Endothelial cell of umbilical vein (primary cell): Measurements from ENCODE around the gene TSC22D1. TPM values are rescaled to one million over a fixed set of nuclear protein-coding genes. Genes with fewer than 3 reads are reported as not detected.
"Not testable (repeated sequence)": the region's sequence is repeated elsewhere in the genome, so short reads cannot be mapped to it uniquely, and the experiment has no call there.

ENCODE experiments used
- BruUV-seq: library from RNA; stranded (reverse); fragments of 400-500 nt; replicated peaks from 2 replicates; lab custom pipeline; 2021; lab: Mats Ljungman, UMichigan
- CTCF ChIA-PET: fragments of 300-600, 350-600 bp; sonication (Branson Sonifier 250); formaldehyde crosslinking; loops from one replicate; lab custom pipeline; 2021; ENCODE audit warnings: antibody characterized with exemption, inconsistent platforms; lab: Charles Lee
- POLR2A ChIA-PET: fragments of 300-600, 350-600 bp; sonication (Branson Sonifier 250); formaldehyde crosslinking; loops from one replicate; lab custom pipeline; 2021; ENCODE audit warnings: antibody characterized with exemption, inconsistent platforms; lab: Charles Lee
- DNase-seq: peaks from one replicate; pipeline ENCODE4 v3.0.0-alpha.2; 2011; ENCODE audit warnings: low read depth, low spot score
- FAIRE-seq: peaks from 2 replicates; lab custom pipeline; 2011; peaks lifted over from hg19 to GRCh38; lab: Jason Lieb, UNC
- H2AFZ ChIP-seq: 2 replicates; pipeline ENCODE4 v1.6.0; 2012; ENCODE audit warnings: low read depth, low read length, control low read depth, inconsistent platforms
- H3K27ac ChIP-seq: 2 replicates; pipeline ENCODE4 v1.5.1; 2011; ENCODE audit warnings: low read depth, mild to moderate bottlenecking, control low read depth, low read length, moderate library complexity; ENCODE audit not compliant: insufficient read depth
- H3K27me3 ChIP-seq, 2 experiments: 2 replicates each; pipeline versions ENCODE4 v1.6.0 to v1.6.1; 2011; ENCODE audit warnings: low read length in 2 of 2, mixed read lengths in 1 of 2; ENCODE audit not compliant: control insufficient read depth in 2 of 2, insufficient read depth in 2 of 2
- H3K36me3 ChIP-seq, 2 experiments: 2 replicates in 1 of 2; 3 replicates in 1 of 2; pipeline ENCODE4 v1.5.1; 2011; ENCODE audit warnings: low read length in 2 of 2, mild to moderate bottlenecking in 1 of 2, moderate library complexity in 1 of 2; ENCODE audit not compliant: control insufficient read depth in 2 of 2, insufficient read depth in 2 of 2; ENCODE audit errors: extremely low read depth in 1 of 2
- H3K4me1 ChIP-seq: 3 replicates; pipeline ENCODE4 v1.5.1; 2011; ENCODE audit warnings: mild to moderate bottlenecking, low read length; ENCODE audit not compliant: control insufficient read depth, insufficient read depth; ENCODE audit errors: extremely low read depth
- H3K4me2 ChIP-seq: 2 replicates; pipeline ENCODE4 v1.6.1; 2011; ENCODE audit warnings: low read length, control low read depth, mixed read lengths; ENCODE audit not compliant: insufficient read depth
- H3K4me3 ChIP-seq, 3 experiments: fragments of 200-600 bp in 1 of 3; sonication (generic), shearing (Covaris generic) in 1 of 3; replicated peaks in 1 of 3; 2 replicates each; pipeline ENCODE4 v1.5.1; 2011 to 2016; ENCODE audit warnings: control low read depth in 3 of 3, low read length in 3 of 3, mild to moderate bottlenecking in 2 of 3, inconsistent platforms in 1 of 3, low read depth in 1 of 3, moderate library complexity in 1 of 3; ENCODE audit not compliant: insufficient read depth in 1 of 3
- H3K79me2 ChIP-seq: 2 replicates; pipeline ENCODE4 v1.6.0; 2012; ENCODE audit warnings: low read length, inconsistent platforms; ENCODE audit not compliant: control insufficient read depth, insufficient read depth
- H3K9ac ChIP-seq: replicated peaks from 2 replicates; pipeline ENCODE3; 2011; ENCODE audit warnings: low read length, control low read depth; ENCODE audit not compliant: insufficient read depth; ENCODE audit errors: extremely low read depth
- H3K9me1 ChIP-seq: replicated peaks from 3 replicates; pipeline ENCODE4 v1.6.0; 2011; ENCODE audit warnings: mild to moderate bottlenecking, low read length; ENCODE audit not compliant: control insufficient read depth, insufficient read depth; ENCODE audit errors: extremely low read depth
- H3K9me3 ChIP-seq: replicated peaks from 2 replicates; pipeline ENCODE4 v1.5.1; 2012; ENCODE audit warnings: low read length, inconsistent platforms; ENCODE audit not compliant: control insufficient read depth, insufficient read depth
- H4K20me1 ChIP-seq: replicated peaks from 2 replicates; pipeline ENCODE3; 2011; ENCODE audit warnings: mild to moderate bottlenecking, low read length; ENCODE audit not compliant: control insufficient read depth, insufficient read depth; ENCODE audit errors: extremely low read depth
- EZH2 ChIP-seq: IDR thresholded peaks from 2 replicates; pipeline ENCODE4 v1.6.1; 2012; ENCODE audit warnings: borderline replicate concordance, low read depth, mild to moderate bottlenecking, moderate library complexity, low read length, inconsistent platforms; ENCODE audit not compliant: severe bottlenecking
- FOS ChIP-seq: IDR thresholded peaks from 2 replicates; pipeline ENCODE4 v1.6.1; 2011; ENCODE audit warnings: mild to moderate bottlenecking, low read length, moderate library complexity, borderline replicate concordance; ENCODE audit not compliant: insufficient read depth
- GATA2 ChIP-seq: IDR thresholded peaks from 2 replicates; pipeline ENCODE4 v1.7.0; 2011; ENCODE audit warnings: low read depth, mild to moderate bottlenecking, moderate library complexity, mixed read lengths, low read length; ENCODE audit not compliant: insufficient read length, insufficient read depth
- JUN ChIP-seq: IDR thresholded peaks from 2 replicates; pipeline ENCODE4 v1.6.1; 2011; ENCODE audit warnings: borderline replicate concordance, low read depth; ENCODE audit not compliant: insufficient read length, insufficient read depth
- MYC ChIP-seq: IDR thresholded peaks from one replicate; pipeline ENCODE4 v1.6.1; 2011; ENCODE audit warnings: mild to moderate bottlenecking, low read depth, low read length
- POLR2A ChIP-seq: IDR thresholded peaks from 2 replicates; pipeline ENCODE4 v1.6.1; 2012; ENCODE audit warnings: low read depth, mild to moderate bottlenecking, control low read depth, low read length
- POLR2AphosphoS5 ChIP-seq: IDR thresholded peaks from 2 replicates; pipeline ENCODE4 v1.6.1; 2012; ENCODE audit warnings: low read depth, mild to moderate bottlenecking, control low read depth, low read length, moderate library complexity; ENCODE audit not compliant: insufficient read depth
- dilution Hi-C: fragments of 300-500 bp; cut with MboI; formaldehyde crosslinking; loops from one replicate; pipeline ENCODE4 v1.15.0; 2019; ENCODE audit warnings: low sequenced_read_pairs; ENCODE audit not compliant: extremely low pct_ligation_motif_present
- intact Hi-C: fragments of 100-400 bp; cut with micrococcal nuclease; formaldehyde crosslinking; loops from one replicate; pipeline ENCODE4 v1.10.0; 2022
- polyA plus RNA-seq, 4 experiments: library from polyadenylated mRNA; depleted of rRNA in 3 of 4; stranded (reverse) in 3 of 4; unstranded in 1 of 4; fragments of >200 nt; gene quantifications; 2 replicates each; pipeline versions ENCODE4 v1.2.1 to v1.2.3, GENCODE V29; 2011 to 2012; ENCODE audit warnings: missing spikeins in 1 of 4
- total RNA-seq: library from RNA; stranded (reverse); gene quantifications from 2 replicates; pipeline ENCODE4 v1.2.3, GENCODE V29; 2021
- TF ChIP-seq, protein P1 (sequence below): IDR thresholded peaks from 2 replicates; pipeline ENCODE4 v1.6.1; 2011; ENCODE audit not compliant: insufficient read depth, insufficient read length
- TF ChIP-seq, protein P2 (sequence below), 2 donors: IDR thresholded peaks; 1 replicate in 1 of 2; 2 replicates in 1 of 2; pipeline ENCODE4 v1.5.1; 2011; ENCODE audit warnings: low read length in 2 of 2, mild to moderate bottlenecking in 2 of 2, moderate library complexity in 2 of 2, control low read depth in 1 of 2, inconsistent platforms in 1 of 2, low read depth in 1 of 2; ENCODE audit not compliant: insufficient read depth in 1 of 2; ENCODE audit errors: extremely low read depth in 1 of 2

TSC22D1 gene
- total and polyA plus RNA-seq, 2 donors (not counting 3 experiments of a cell fraction or from before 2014, with no cell fraction given) = 47.7 to 51.8 TPM

DNA sequence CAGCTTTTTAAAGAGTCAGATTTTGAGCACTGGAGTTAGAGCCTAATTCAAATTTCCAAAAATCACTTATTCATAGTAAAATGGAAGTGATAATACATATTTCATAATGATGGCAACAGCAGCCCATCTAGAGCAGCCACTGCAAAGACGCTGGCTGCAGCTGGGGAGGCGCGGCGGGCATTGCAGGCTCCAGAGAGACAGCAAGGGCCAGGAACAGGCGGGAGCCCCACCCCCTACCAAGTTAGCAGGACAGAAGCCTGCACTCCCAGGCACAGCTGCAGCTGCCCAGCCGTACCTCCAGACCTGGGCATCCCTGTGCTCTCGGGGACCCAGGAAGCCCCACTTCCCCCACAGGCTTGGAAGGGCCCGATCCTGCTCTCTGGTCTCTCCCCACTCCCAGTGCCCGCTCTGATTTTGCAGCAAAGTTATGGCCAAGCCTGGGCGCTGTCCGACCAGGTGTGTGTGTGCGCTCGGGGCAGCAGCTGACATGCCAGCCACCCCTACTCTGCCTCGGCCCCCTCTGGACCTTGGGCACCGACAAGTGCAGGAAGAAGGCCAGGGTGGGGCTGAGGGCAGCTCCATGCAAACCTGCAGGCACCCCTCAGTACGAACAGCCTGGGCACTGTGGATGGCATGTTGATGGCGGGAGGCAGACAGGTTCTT is 117.7 kb downstream of the TSC22D1 start:
- CTCF ChIA-PET = interaction anchor here (1.2 to 1.5 kb wide), 2 partner anchors 550 to 553 kb away, joined by 3 to 4 read pairs; no protein-coding TSS in a partner anchor

DNA sequence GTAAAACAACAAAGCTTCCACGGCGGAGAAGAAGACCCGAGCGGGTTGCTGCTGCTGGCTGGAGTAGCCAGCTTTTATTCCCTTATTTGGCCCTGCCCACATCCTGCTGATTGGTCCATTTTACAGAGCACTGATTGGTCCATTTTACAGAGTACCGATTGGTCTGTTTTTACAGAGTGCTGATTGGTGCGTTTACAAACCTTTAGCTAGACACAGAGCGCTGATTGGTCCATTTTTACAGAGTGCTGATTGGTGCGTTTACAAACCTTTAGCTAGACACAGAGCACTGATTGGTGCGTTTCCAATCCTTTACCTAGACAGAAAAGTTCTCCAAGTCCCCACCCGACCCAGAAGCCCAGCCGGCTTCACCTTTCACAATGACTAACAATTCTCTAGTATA is 119.9 kb downstream of the TSC22D1 start:
- H3K4me3 ChIP-seq, H4K20me1 ChIP-seq, H3K27me3 ChIP-seq, BruUV-seq, intact Hi-C loops, H3K4me2 ChIP-seq, H3K4me1 ChIP-seq, FAIRE-seq, H3K9me3 ChIP-seq, POLR2A ChIA-PET, H3K9me1 ChIP-seq, H3K27ac ChIP-seq, H3K9ac ChIP-seq, H2AFZ ChIP-seq, DNase-seq, H3K36me3 ChIP-seq, H3K79me2 ChIP-seq: not testable (repeated sequence)
- dilution Hi-C loops = loop anchor here (25.0 kb wide), 1 partner anchor 544 kb away; no protein-coding TSS in a partner anchor
- CTCF ChIA-PET = interaction anchor here (1.2 to 1.3 kb wide), 2 partner anchors 8 to 551 kb away, joined by 3 to 4 read pairs; no protein-coding TSS in a partner anchor

More for the DNA sequence above, 117.7 kb downstream of the TSC22D1 start:
- no peak overlapping the region for H3K9ac ChIP-seq
- H3K4me2 ChIP-seq = no peak overlapping the region
- H3K9me1 ChIP-seq = no peaks in the 10 kb centered on the region
- no TSS peak for BruUV-seq
- no peak for DNase-seq
- no peak for FAIRE-seq
- no peaks in the 10 kb centered on the region for H4K20me1 ChIP-seq
- no peaks in the 10 kb centered on the region for H3K4me1 ChIP-seq
- H3K27me3 ChIP-seq = no peaks in the 10 kb centered on the region
- H3K36me3 ChIP-seq = no peaks in the 10 kb centered on the region
- no peak overlapping the region for H2AFZ ChIP-seq
- POLR2A ChIA-PET = no interaction called here
- intact Hi-C loops (no loop called here), dilution Hi-C loops (loop anchor here (25.0 kb wide), 1 partner anchor 546 kb away; no protein-coding TSS in a partner anchor)
- H3K4me3 ChIP-seq = no peak overlapping the region
- no peaks in the 10 kb centered on the region for H3K9me3 ChIP-seq
- TF ChIP-seq MYC (no peak), GATA2 (no peak), JUN (no peak), POLR2A (no peak), POLR2AphosphoS5 (no peak), FOS (no peak), EZH2 (no peak)
- TF ChIP-seq, protein P1, sequence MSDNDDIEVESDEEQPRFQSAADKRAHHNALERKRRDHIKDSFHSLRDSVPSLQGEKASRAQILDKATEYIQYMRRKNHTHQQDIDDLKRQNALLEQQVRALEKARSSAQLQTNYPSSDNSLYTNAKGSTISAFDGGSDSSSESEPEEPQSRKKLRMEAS = no peak
- TF ChIP-seq, protein P2, sequence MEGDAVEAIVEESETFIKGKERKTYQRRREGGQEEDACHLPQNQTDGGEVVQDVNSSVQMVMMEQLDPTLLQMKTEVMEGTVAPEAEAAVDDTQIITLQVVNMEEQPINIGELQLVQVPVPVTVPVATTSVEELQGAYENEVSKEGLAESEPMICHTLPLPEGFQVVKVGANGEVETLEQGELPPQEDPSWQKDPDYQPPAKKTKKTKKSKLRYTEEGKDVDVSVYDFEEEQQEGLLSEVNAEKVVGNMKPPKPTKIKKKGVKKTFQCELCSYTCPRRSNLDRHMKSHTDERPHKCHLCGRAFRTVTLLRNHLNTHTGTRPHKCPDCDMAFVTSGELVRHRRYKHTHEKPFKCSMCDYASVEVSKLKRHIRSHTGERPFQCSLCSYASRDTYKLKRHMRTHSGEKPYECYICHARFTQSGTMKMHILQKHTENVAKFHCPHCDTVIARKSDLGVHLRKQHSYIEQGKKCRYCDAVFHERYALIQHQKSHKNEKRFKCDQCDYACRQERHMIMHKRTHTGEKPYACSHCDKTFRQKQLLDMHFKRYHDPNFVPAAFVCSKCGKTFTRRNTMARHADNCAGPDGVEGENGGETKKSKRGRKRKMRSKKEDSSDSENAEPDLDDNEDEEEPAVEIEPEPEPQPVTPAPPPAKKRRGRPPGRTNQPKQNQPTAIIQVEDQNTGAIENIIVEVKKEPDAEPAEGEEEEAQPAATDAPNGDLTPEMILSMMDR (IDR thresholded peaks at IDR 0.05; ENCODE audit: extremely low read depth in 1 of 2, insufficient read depth in 1 of 2, low read depth in 1 of 2, low read length in 2 of 2) = no peak
- no peaks in the 10 kb centered on the region for H3K79me2 ChIP-seq
- no peak overlapping the region for H3K27ac ChIP-seq
